DND-41 (cell line): ENCODE results near the gene KCNJ16.

ENCODE experiments used
- ATAC-seq: fragments of 200-7000 bp; cut with Tn5 transposase; 3 replicates; pipeline ENCODE4 v1.9.1; 2021; ENCODE audit warnings: low read depth; ENCODE audit not compliant: insufficient read depth
- DNase-seq: peaks from one replicate; pipeline ENCODE4 v3.0.0-alpha.2; 2020
- H2AFZ ChIP-seq: 2 replicates; pipeline ENCODE4 v1.6.0; 2012; ENCODE audit warnings: low read depth, low read length
- H3K27ac ChIP-seq: 2 replicates; pipeline ENCODE4 v1.5.1; 2012; ENCODE audit warnings: low read length, inconsistent platforms
- H3K27me3 ChIP-seq: fragments of 200-600 bp; sonication (generic); 2 replicates; pipeline ENCODE4 v1.6.0; 2012; ENCODE audit warnings: low read length, mild to moderate bottlenecking, inconsistent platforms; ENCODE audit not compliant: insufficient read depth, poor library complexity
- H3K36me3 ChIP-seq: 2 replicates; pipeline ENCODE4 v1.5.1; 2012; ENCODE audit warnings: low read length, inconsistent platforms; ENCODE audit not compliant: insufficient read depth
- H3K4me1 ChIP-seq: 2 replicates; pipeline ENCODE4 v1.5.1; 2012; ENCODE audit warnings: mild to moderate bottlenecking, low read length; ENCODE audit not compliant: insufficient read depth
- H3K4me2 ChIP-seq: 2 replicates; pipeline ENCODE4 v1.6.0; 2012; ENCODE audit warnings: mild to moderate bottlenecking, moderate library complexity, low read length, inconsistent platforms; ENCODE audit not compliant: insufficient read depth
- H3K4me3 ChIP-seq, 2 experiments: fragments of 200-600 bp in 1 of 2; shearing (Covaris generic) in 1 of 2; 2 replicates each; pipeline ENCODE4 v1.5.1; 2012 to 2016; ENCODE audit warnings: inconsistent platforms in 2 of 2, low read length in 2 of 2, mild to moderate bottlenecking in 2 of 2, low read depth in 1 of 2, moderate library complexity in 1 of 2
- H3K79me2 ChIP-seq: 2 replicates; pipeline ENCODE4 v1.6.0; 2012; ENCODE audit warnings: low read length, inconsistent platforms; ENCODE audit not compliant: insufficient read depth
- H3K9ac ChIP-seq: 2 replicates; pipeline ENCODE4 v1.6.0; 2012; ENCODE audit warnings: low read depth, mild to moderate bottlenecking, inconsistent platforms, low read length, moderate library complexity
- H3K9me3 ChIP-seq: 2 replicates; pipeline ENCODE4 v1.5.1; 2012; ENCODE audit warnings: low read length, moderate library complexity, mild to moderate bottlenecking, inconsistent platforms; ENCODE audit not compliant: insufficient read depth, severe bottlenecking
- H4K20me1 ChIP-seq: 2 replicates; pipeline ENCODE4 v1.6.0; 2012; ENCODE audit warnings: low read length; ENCODE audit not compliant: insufficient read depth
- CTCF ChIP-seq: IDR thresholded peaks from 2 replicates; pipeline ENCODE4 v1.5.1; 2012; ENCODE audit warnings: borderline replicate concordance, low read length, moderate library complexity, mild to moderate bottlenecking; ENCODE audit not compliant: poor library complexity, severe bottlenecking; ENCODE audit errors: extremely low read depth
- EZH2 ChIP-seq: IDR thresholded peaks from 3 replicates; pipeline ENCODE4 v1.6.1; 2012; ENCODE audit warnings: borderline replicate concordance, low read depth, mild to moderate bottlenecking, moderate library complexity, low read length, inconsistent platforms; ENCODE audit not compliant: severe bottlenecking

KCNJ16 gene

GRCh38 chr17:70059649-70060048, 15.4 kb upstream of the KCNJ16 start:
- Histone ChIP-seq H3K79me2 (no peaks in the 10 kb centered on the region), H3K36me3 (no peaks in the 10 kb centered on the region), H3K4me1 (no peaks in the 10 kb centered on the region), H3K4me2 (no peak overlapping the region), H3K27ac (no peak overlapping the region), H3K4me3 (no peak overlapping the region), H4K20me1 (no peaks in the 10 kb centered on the region), H2AFZ (no peak overlapping the region), H3K27me3 (no peaks in the 10 kb centered on the region), H3K9ac (no peak overlapping the region), H3K9me3 (no peaks in the 10 kb centered on the region)
- ATAC-seq (no peak), DNase-seq (no peak)
- no peak for TF ChIP-seq EZH2

GRCh38 chr17:70060415-70060814, 14.6 kb upstream of the KCNJ16 start:
- Histone ChIP-seq H4K20me1 (no peaks in the 10 kb centered on the region), H3K27me3 (no peaks in the 10 kb centered on the region), H3K9me3 (no peaks in the 10 kb centered on the region), H3K27ac (no peak overlapping the region), H3K36me3 (no peaks in the 10 kb centered on the region), H3K79me2 (no peaks in the 10 kb centered on the region), H3K9ac (no peak overlapping the region), H2AFZ (no peak overlapping the region), H3K4me2 (no peak overlapping the region), H3K4me1 (no peaks in the 10 kb centered on the region), H3K4me3 (no peak overlapping the region)
- TF ChIP-seq EZH2 (no peak), CTCF (no peak)
- DNase-seq: no peak
- no peak for ATAC-seq

GRCh38 chr17:70067134-70067533, 7.9 kb upstream of the KCNJ16 start:
- Histone ChIP-seq H3K4me1 (no peaks in the 10 kb centered on the region), H3K36me3 (no peaks in the 10 kb centered on the region), H3K79me2 (no peaks in the 10 kb centered on the region), H3K27me3 (no peaks in the 10 kb centered on the region), H3K4me3 (no peak overlapping the region), H3K9me3 (no peaks in the 10 kb centered on the region), H4K20me1 (no peaks in the 10 kb centered on the region), H3K4me2 (no peak overlapping the region), H3K9ac (no peak overlapping the region), H3K27ac (no peak overlapping the region), H2AFZ (no peak overlapping the region)
- no peak for DNase-seq
- no peak for ATAC-seq
- TF ChIP-seq CTCF (no peak), EZH2 (no peak)

GRCh38 chr17:70070305-70071027, 4.6 kb upstream of the KCNJ16 start:
- no peaks in the 10 kb centered on the region for H4K20me1 ChIP-seq
- H3K79me2 ChIP-seq: no peaks in the 10 kb centered on the region
- no peaks in the 10 kb centered on the region for H3K27me3 ChIP-seq
- TF ChIP-seq EZH2 (no peak), CTCF (no peak)
- DNase-seq: no peak
- H3K36me3 ChIP-seq: no peaks in the 10 kb centered on the region
- no peak for ATAC-seq
- no peak overlapping the region for H3K9ac ChIP-seq
- no peak overlapping the region for H2AFZ ChIP-seq
- H3K4me2 ChIP-seq: no peak overlapping the region
- H3K4me3 ChIP-seq: no peak overlapping the region
- H3K4me1 ChIP-seq: no peaks in the 10 kb centered on the region
- H3K27ac ChIP-seq: no peak overlapping the region
- no peaks in the 10 kb centered on the region for H3K9me3 ChIP-seq
